Measurements from ENCODE around the gene MYNN.

Gene MYNN

GRCh38 chr3:169758359-169758994 lies 14.7 kb upstream of the MYNN start:
- Histone ChIP-seq H3K27ac (ENCODE audit: low read length) (no peak overlapping the region), H3K4me1 (ENCODE audit: control insufficient read depth, insufficient read depth, low read length) (no peaks in the 10 kb centered on the region), H3K27me3 (ENCODE audit: control insufficient read depth in 1 of 2, insufficient read depth in 2 of 2, low read length in 2 of 2) (peaks cover 0 to 5% of the 10 kb centered on the region in 2 donors), H3K36me3 (ENCODE audit: control insufficient read depth in 2 of 2, insufficient read depth in 2 of 2, low read length in 2 of 2) (no peaks in the 10 kb centered on the region), H3K9me3 (ENCODE audit: control insufficient read depth in 2 of 2, low read length in 2 of 2) (no peaks in the 10 kb centered on the region), H3K4me3 (ENCODE audit: low read length in 2 of 2) (no peak overlapping the region), H3K9ac (ENCODE audit: low read length in 2 of 2) (no peak overlapping the region)

- peaks cover 1% of the 10 kb centered on the region for H3K4me1 ChIP-seq (ENCODE audit: control insufficient read depth, insufficient read depth, low read length)
- H3K4me3 ChIP-seq (ENCODE audit: low read length in 2 of 2): no peak overlapping the region
- no peaks in the 10 kb centered on the region for H3K9me3 ChIP-seq (ENCODE audit: control insufficient read depth in 2 of 2, low read length in 2 of 2)
- no peak overlapping the region for H3K27ac ChIP-seq (ENCODE audit: low read length)
- no peaks in the 10 kb centered on the region for H3K36me3 ChIP-seq (ENCODE audit: control insufficient read depth in 2 of 2, insufficient read depth in 2 of 2, low read length in 2 of 2)
- H3K27me3 ChIP-seq (ENCODE audit: control insufficient read depth in 1 of 2, insufficient read depth in 2 of 2, low read length in 2 of 2): peaks cover 0 to 5% of the 10 kb centered on the region in 2 donors
- no peak overlapping the region for H3K9ac ChIP-seq (ENCODE audit: low read length in 2 of 2)
Observed at GRCh38 chr3:169759256-169759655, 13.9 kb upstream of the MYNN start.

GRCh38 chr3:169760479-169760878 lies 12.7 kb upstream of the MYNN start:
- H3K36me3 ChIP-seq (ENCODE audit: control insufficient read depth in 2 of 2, insufficient read depth in 2 of 2, low read length in 2 of 2): no peaks in the 10 kb centered on the region
- no peak overlapping the region for H3K4me3 ChIP-seq (ENCODE audit: low read length in 2 of 2)
- peaks cover 5% of the 10 kb centered on the region for H3K4me1 ChIP-seq (ENCODE audit: control insufficient read depth, insufficient read depth, low read length)
- H3K27ac ChIP-seq (ENCODE audit: low read length): no peak overlapping the region
- H3K9ac ChIP-seq (ENCODE audit: low read length in 2 of 2): no peak overlapping the region
- no peaks in the 10 kb centered on the region for H3K9me3 ChIP-seq (ENCODE audit: control insufficient read depth in 2 of 2, low read length in 2 of 2)
- no peaks in the 10 kb centered on the region for H3K27me3 ChIP-seq (ENCODE audit: control insufficient read depth in 1 of 2, insufficient read depth in 2 of 2, low read length in 2 of 2)

GRCh38 chr3:169764312-169764881 lies 8.8 kb upstream of the MYNN start:
- H3K9me3 ChIP-seq (ENCODE audit: control insufficient read depth in 2 of 2, low read length in 2 of 2): no peaks in the 10 kb centered on the region
- peak overlapping the region; percentile 96 to 99 for H3K9ac ChIP-seq (ENCODE audit: low read length in 2 of 2)
- H3K36me3 ChIP-seq (ENCODE audit: control insufficient read depth in 2 of 2, insufficient read depth in 2 of 2, low read length in 2 of 2): no peaks in the 10 kb centered on the region
- H3K4me1 ChIP-seq (ENCODE audit: control insufficient read depth, insufficient read depth, low read length): peaks cover 6% of the 10 kb centered on the region
- peak overlapping the region; percentile 98 for H3K27ac ChIP-seq (ENCODE audit: low read length)
- peak overlapping the region; percentile 92 to 99 for H3K4me3 ChIP-seq (ENCODE audit: low read length in 2 of 2)
- H3K27me3 ChIP-seq (ENCODE audit: control insufficient read depth in 1 of 2, insufficient read depth in 2 of 2, low read length in 2 of 2): no peaks in the 10 kb centered on the region

- Histone ChIP-seq H3K4me3 (ENCODE audit: low read length in 2 of 2) (peak within 1 kb of the TSS; percentile 92 to 99), H3K27ac (ENCODE audit: low read length) (peak within 1 kb of the TSS; percentile 98), H3K9ac (ENCODE audit: low read length in 2 of 2) (peak within 1 kb of the TSS; percentile 96 to 99), H3K4me1 (ENCODE audit: control insufficient read depth, insufficient read depth, low read length) (peaks cover 7% of the 10 kb centered on the region), H3K27me3 (ENCODE audit: control insufficient read depth in 1 of 2, insufficient read depth in 2 of 2, low read length in 2 of 2) (no peaks in the 10 kb centered on the region), H3K36me3 (ENCODE audit: control insufficient read depth in 2 of 2, insufficient read depth in 2 of 2, low read length in 2 of 2) (no peaks in the 10 kb centered on the region), H3K9me3 (ENCODE audit: control insufficient read depth in 2 of 2, low read length in 2 of 2) (no peaks in the 10 kb centered on the region)
Observed at GRCh38 chr3:169764882-169765612, 8.1 kb upstream of the MYNN start, which contains the start of gene TERC. Gene TERC (minus strand): TSS chr3:169765060.

- H3K27me3 ChIP-seq (ENCODE audit: control insufficient read depth in 1 of 2, insufficient read depth in 2 of 2, low read length in 2 of 2): no peaks in the 10 kb centered on the region
- H3K9ac ChIP-seq (ENCODE audit: low read length in 2 of 2): peak within 1 kb of the TSS; percentile 86 to 89
- no peaks in the 10 kb centered on the region for H3K36me3 ChIP-seq (ENCODE audit: control insufficient read depth in 2 of 2, insufficient read depth in 2 of 2, low read length in 2 of 2)
- H3K27ac ChIP-seq (ENCODE audit: low read length): peak within 1 kb of the TSS; percentile 86
- H3K4me3 ChIP-seq (ENCODE audit: low read length in 2 of 2): peak within 1 kb of the TSS; percentile 86 to 94
- H3K4me1 ChIP-seq (ENCODE audit: control insufficient read depth, insufficient read depth, low read length): peaks cover 6% of the 10 kb centered on the region
- no peaks in the 10 kb centered on the region for H3K9me3 ChIP-seq (ENCODE audit: control insufficient read depth in 2 of 2, low read length in 2 of 2)
Observed at GRCh38 chr3:169769287-169770181, 3.7 kb upstream of the MYNN start, which contains the start of gene ACTRT3. Gene ACTRT3 (minus strand): TSS chr3:169769561. CDS start chr3:169769520, 41 bp downstream.

GRCh38 chr3:169771497-169772304 lies 1.5 kb upstream of the MYNN start:
- Histone ChIP-seq H3K27me3 (ENCODE audit: control insufficient read depth in 1 of 2, insufficient read depth in 2 of 2, low read length in 2 of 2) (no peaks in the 10 kb centered on the region), H3K27ac (ENCODE audit: low read length) (peak overlapping the region; percentile 98), H3K9ac (ENCODE audit: low read length in 2 of 2) (peak overlapping the region; percentile 95 to 100), H3K9me3 (ENCODE audit: control insufficient read depth in 2 of 2, low read length in 2 of 2) (no peaks in the 10 kb centered on the region), H3K4me3 (ENCODE audit: low read length in 2 of 2) (peak overlapping the region; percentile 91 to 97), H3K4me1 (ENCODE audit: control insufficient read depth, insufficient read depth, low read length) (peaks cover 5% of the 10 kb centered on the region), H3K36me3 (ENCODE audit: control insufficient read depth in 2 of 2, insufficient read depth in 2 of 2, low read length in 2 of 2) (peaks cover 0 to 12% of the 10 kb centered on the region in 2 donors)

- H3K9ac ChIP-seq (ENCODE audit: low read length in 2 of 2): peak overlapping the region; percentile 95 to 100
Observed at GRCh38 chr3:169772305-169772896, 795 bp upstream of the MYNN start.

GRCh38 chr3:169774186-169774585 lies 990 bp downstream of the MYNN start:
- Histone ChIP-seq H3K4me1 (ENCODE audit: control insufficient read depth, insufficient read depth, low read length) (peaks cover 5% of the 10 kb centered on the region), H3K36me3 (ENCODE audit: control insufficient read depth in 2 of 2, insufficient read depth in 2 of 2, low read length in 2 of 2) (peaks cover 10 to 25% of the 10 kb centered on the region in 2 donors), H3K4me3 (ENCODE audit: low read length in 2 of 2) (peak overlapping the region; percentile 91 to 97), H3K9ac (ENCODE audit: low read length in 2 of 2) (peak overlapping the region in 1 of 2 donors; percentile 100), H3K27ac (ENCODE audit: low read length) (no peak overlapping the region), H3K9me3 (ENCODE audit: control insufficient read depth in 2 of 2, low read length in 2 of 2) (no peaks in the 10 kb centered on the region), H3K27me3 (ENCODE audit: control insufficient read depth in 1 of 2, insufficient read depth in 2 of 2, low read length in 2 of 2) (no peaks in the 10 kb centered on the region)

More at GRCh38 chr3:169772305-169772896, 795 bp upstream of the MYNN start:
- Histone ChIP-seq H3K27me3 (ENCODE audit: control insufficient read depth in 1 of 2, insufficient read depth in 2 of 2, low read length in 2 of 2) (no peaks in the 10 kb centered on the region), H3K4me3 (ENCODE audit: low read length in 2 of 2) (peak overlapping the region; percentile 91 to 97), H3K4me1 (ENCODE audit: control insufficient read depth, insufficient read depth, low read length) (peaks cover 5% of the 10 kb centered on the region), H3K27ac (ENCODE audit: low read length) (peak overlapping the region; percentile 98), H3K9me3 (ENCODE audit: control insufficient read depth in 2 of 2, low read length in 2 of 2) (no peaks in the 10 kb centered on the region), H3K36me3 (ENCODE audit: control insufficient read depth in 2 of 2, insufficient read depth in 2 of 2, low read length in 2 of 2) (peaks cover 0 to 12% of the 10 kb centered on the region in 2 donors)
